Transverse colon (tissue), 4 donors: Measurements from ENCODE around the gene CCL4L2. TPM values are rescaled to one million over a fixed set of nuclear protein-coding genes. Genes with fewer than 3 reads are reported as not detected.
"Not testable (repeated sequence)": the region's sequence is repeated elsewhere in the genome, so short reads cannot be mapped to it uniquely, and the experiment has no call there.

Experiments used
- DNase-seq: peaks from one replicate; pipeline ENCODE4 v3.0.0-alpha.2; 2019
- H3K27ac ChIP-seq, 4 donors: fragments of 200-600 bp; sonication (generic); 2 replicates each; pipeline ENCODE4 v1.5.1; 2016 to 2018; ENCODE audit warnings: inconsistent platforms in 4 of 4
- H3K27me3 ChIP-seq: fragments of 200-600 bp; sonication (generic); 2 replicates; pipeline ENCODE4 v1.5.1; 2017; ENCODE audit warnings: inconsistent platforms
- H3K36me3 ChIP-seq, 4 donors: fragments of 200-600 bp; sonication (generic); 2 replicates each; pipeline ENCODE4 v1.5.1; 2017 to 2019; ENCODE audit warnings: inconsistent platforms in 4 of 4
- H3K4me1 ChIP-seq, 4 donors: fragments of 200-600 bp; sonication (generic); 2 replicates each; pipeline ENCODE4 v1.5.1; 2017 to 2020; ENCODE audit warnings: inconsistent platforms in 4 of 4
- H3K4me3 ChIP-seq, 4 donors: fragments of 200-600 bp; sonication (generic); 1 replicate in 1 of 4; 2 replicates in 3 of 4; pipeline versions ENCODE4 v1.5.1 to v1.6.1; 2017 to 2019; ENCODE audit warnings: inconsistent platforms in 4 of 4
- H3K9me3 ChIP-seq, 2 donors: fragments of 200-600 bp; sonication (generic); 2 replicates each; pipeline ENCODE4 v1.5.1; 2017 to 2019; ENCODE audit warnings: inconsistent platforms in 2 of 2
- EP300 ChIP-seq: sonication (generic); formaldehyde crosslinking; IDR thresholded peaks from one replicate; pipeline ENCODE4 v1.6.1; 2017; ENCODE audit warnings: antibody characterized with exemption, low read depth
- POLR2A ChIP-seq: fragments of 450-650 bp; IDR thresholded peaks from one replicate; pipeline ENCODE4 v1.6.1; 2016; ENCODE audit warnings: antibody characterized with exemption, mild to moderate bottlenecking, moderate library complexity
- POLR2AphosphoS5 ChIP-seq, 3 donors: sonication (generic); formaldehyde crosslinking; IDR thresholded peaks; one replicate each; pipeline ENCODE4 v1.6.1; 2016; ENCODE audit warnings: antibody characterized with exemption in 3 of 3
- WGBS, 2 donors: methylation state at CpG; one replicate each; pipeline ENCODE4 v1.1.5; 2018; ENCODE audit warnings: low coverage in 1 of 2; 5-methylcytosine and 5-hydroxymethylcytosine counted together
- in situ Hi-C, 4 donors: fragments of 200-750 bp; cut with MboI; loops; one replicate each; pipeline versions ENCODE4 v1.15.0 to v1.15.1; 2017; ENCODE audit warnings: low sequenced_read_pairs in 3 of 4, low pct_ligation_motif_present in 1 of 4, low pct_unique_long_range_greater_than_20kb in 1 of 4
- intact Hi-C: fragments of 100-400 bp; cut with DNase I; formaldehyde crosslinking; loops from one replicate; pipeline ENCODE4 v1.15.1; 2023; ENCODE audit warnings: low total_unique reads
- total RNA-seq, 4 donors: library from RNA; depleted of rRNA; stranded (reverse); fragments of >200 nt; gene quantifications; one replicate each; pipeline ENCODE4 v1.1.0, GENCODE V29; 2016
- TF ChIP-seq, protein P1 (sequence below), 5 experiments: fragments of 200-600 bp in 3 of 5; fragments of 450-650 bp in 2 of 5; sonication (generic) in 3 of 5; IDR thresholded peaks; 1 replicate in 2 of 5; 2 replicates in 3 of 5; pipeline ENCODE4 v1.5.1; 2016 to 2017; ENCODE audit warnings: antibody characterized with exemption in 5 of 5, inconsistent platforms in 3 of 5, mild to moderate bottlenecking in 2 of 5, moderate library complexity in 1 of 5

Gene CCL4L2
- total RNA-seq, 4 donors from 2014 or later = 4.0 TPM; not detected in 2

DNA sequence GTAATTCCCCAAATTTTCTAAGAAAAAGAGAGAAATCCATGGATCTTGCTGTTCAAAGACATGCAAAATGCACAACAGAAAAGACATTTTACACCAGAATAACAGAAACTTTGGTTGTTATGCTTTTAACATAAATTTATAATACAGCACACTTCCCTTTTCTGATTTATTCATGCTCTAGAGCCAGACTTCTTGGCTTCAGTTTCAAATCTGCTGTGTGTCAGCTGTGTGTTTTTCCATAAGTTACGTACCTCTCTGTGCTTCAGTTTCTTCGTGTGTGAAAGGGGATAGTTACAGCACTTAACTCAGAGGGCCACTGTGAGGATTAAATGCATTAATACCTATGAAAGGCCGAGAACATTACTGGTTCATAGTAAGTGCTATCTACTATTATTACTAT is 7.5 kb upstream of the CCL4L2 start:
- in situ Hi-C loops (no loop called here), intact Hi-C loops (no loop called here)
- Histone ChIP-seq H3K36me3 (no peaks in the 10 kb centered on the region), H3K27ac (peak overlapping the region in 1 of 4 donors; percentile 9), H3K4me3 (no peak overlapping the region), H3K4me1 (no peaks in the 10 kb centered on the region), H3K9me3 (no peaks in the 10 kb centered on the region), H3K27me3 (peaks cover 6% of the 10 kb centered on the region)
- 82 to 90% methylated on average over 3 of the region's 3 CpGs for WGBS, 2 donors
- no peak for TF ChIP-seq POLR2A
- TF ChIP-seq, protein P1, sequence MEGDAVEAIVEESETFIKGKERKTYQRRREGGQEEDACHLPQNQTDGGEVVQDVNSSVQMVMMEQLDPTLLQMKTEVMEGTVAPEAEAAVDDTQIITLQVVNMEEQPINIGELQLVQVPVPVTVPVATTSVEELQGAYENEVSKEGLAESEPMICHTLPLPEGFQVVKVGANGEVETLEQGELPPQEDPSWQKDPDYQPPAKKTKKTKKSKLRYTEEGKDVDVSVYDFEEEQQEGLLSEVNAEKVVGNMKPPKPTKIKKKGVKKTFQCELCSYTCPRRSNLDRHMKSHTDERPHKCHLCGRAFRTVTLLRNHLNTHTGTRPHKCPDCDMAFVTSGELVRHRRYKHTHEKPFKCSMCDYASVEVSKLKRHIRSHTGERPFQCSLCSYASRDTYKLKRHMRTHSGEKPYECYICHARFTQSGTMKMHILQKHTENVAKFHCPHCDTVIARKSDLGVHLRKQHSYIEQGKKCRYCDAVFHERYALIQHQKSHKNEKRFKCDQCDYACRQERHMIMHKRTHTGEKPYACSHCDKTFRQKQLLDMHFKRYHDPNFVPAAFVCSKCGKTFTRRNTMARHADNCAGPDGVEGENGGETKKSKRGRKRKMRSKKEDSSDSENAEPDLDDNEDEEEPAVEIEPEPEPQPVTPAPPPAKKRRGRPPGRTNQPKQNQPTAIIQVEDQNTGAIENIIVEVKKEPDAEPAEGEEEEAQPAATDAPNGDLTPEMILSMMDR (IDR thresholded peaks at IDR 0.05) = no peak
- no peak for TF ChIP-seq EP300
- TF ChIP-seq POLR2AphosphoS5 (IDR thresholded peaks at IDR 0.05) = no peak
- DNase-seq = no peak

DNA sequence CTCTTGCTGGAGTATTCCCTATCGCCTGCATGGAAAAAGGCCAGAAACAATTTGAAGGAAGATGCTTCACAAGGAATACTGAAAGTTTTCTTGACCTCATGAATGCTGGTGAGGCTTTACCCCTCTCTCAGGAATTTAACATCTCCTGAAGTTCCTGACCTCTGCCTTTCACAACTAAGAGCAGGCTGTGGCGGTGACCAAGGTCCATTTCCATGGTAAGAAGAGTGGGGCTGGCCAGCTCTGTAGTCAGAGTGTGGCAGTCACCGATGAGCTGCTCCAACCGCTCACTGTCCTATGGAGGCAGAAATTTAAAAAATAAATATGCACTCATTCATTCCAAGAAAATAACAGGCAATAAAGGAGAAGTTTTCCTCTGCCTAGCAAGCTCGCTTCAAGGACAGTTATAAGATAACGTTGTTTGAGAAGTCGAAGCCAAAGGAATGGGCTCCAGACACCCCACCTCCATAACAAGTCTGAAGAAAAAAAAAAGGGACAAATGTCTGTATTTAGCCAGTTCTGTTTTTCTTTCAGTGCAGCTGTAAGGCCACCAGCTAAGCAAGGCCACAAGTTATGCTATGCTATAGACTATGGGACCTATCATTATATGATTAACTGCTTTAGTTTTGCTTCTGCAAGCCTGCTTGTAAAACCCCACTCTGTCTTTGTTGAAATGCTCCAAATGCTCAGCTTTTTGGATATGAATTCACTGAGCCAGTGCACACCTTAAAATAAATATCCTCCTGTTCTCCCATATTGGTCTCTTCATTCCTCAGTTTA is 6.0 kb upstream of the CCL4L2 start:
- DNase-seq = no peak
- in situ Hi-C loops = no loop called here
- 78 to 85% methylated on average over 7 of the region's 7 CpGs for WGBS, 2 donors
- H3K27ac ChIP-seq = no peak overlapping the region
- no peaks in the 10 kb centered on the region for H3K27me3 ChIP-seq
- intact Hi-C loops = no loop called here
- no peaks in the 10 kb centered on the region for H3K4me1 ChIP-seq
- H3K4me3 ChIP-seq = no peak overlapping the region
- H3K9me3 ChIP-seq = no peaks in the 10 kb centered on the region
- no peaks in the 10 kb centered on the region for H3K36me3 ChIP-seq
- TF ChIP-seq POLR2AphosphoS5 (IDR thresholded peaks at IDR 0.05) (no peak), EP300 (no peak), POLR2A (no peak)
- TF ChIP-seq, protein P1 (IDR thresholded peaks at IDR 0.05) = no peak

DNA sequence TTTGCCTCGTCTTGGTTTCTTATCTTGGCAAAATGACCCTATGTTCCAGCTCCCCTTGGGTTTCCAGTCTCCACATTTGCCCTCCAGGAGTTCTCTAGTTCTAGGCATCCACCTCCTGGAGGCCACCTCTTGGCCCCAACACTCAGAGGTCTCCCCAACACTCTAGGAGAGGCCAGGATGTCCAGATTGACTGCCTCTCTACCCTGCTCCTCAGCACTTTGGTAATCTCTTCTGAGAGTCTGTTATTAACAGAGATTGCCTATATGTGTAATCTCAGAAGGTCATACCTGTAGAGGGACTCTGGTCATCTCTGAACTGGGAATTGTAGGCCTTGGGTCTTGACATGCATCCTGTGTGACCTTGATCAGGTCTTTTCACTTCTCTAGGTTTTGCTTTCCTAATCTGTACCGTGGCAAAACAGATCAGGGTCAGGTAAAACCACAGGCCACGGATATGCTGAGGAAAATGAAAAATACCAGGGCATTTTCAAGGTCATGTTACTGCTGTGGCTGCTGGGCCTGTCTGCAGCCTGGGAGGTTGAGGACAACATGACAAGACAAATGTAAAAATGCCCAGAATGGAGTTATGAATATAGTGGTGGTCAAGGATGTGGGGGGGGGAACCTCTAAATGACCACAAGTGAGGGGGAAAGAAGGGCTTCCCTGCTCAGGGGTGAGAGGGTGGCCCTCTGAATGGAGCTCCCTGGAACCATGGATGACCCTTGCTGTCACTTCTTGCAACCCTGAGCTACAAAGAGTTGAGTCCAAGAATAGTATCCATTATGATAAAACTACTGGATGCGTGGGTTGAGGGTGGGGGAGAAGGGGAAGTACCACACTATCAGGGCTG is 5.0 kb upstream of the CCL4L2 start:
- no peaks in the 10 kb centered on the region for H3K27me3 ChIP-seq
- WGBS, 2 donors = 63 to 80% methylated on average over 1 to 4 of the region's 4 CpGs
- no peaks in the 10 kb centered on the region for H3K36me3 ChIP-seq
- intact Hi-C loops = no loop called here
- no peaks in the 10 kb centered on the region for H3K4me1 ChIP-seq
- no peak for DNase-seq
- no peak overlapping the region for H3K27ac ChIP-seq
- H3K4me3 ChIP-seq = no peak overlapping the region
- in situ Hi-C loops = no loop called here
- TF ChIP-seq, protein P1 (IDR thresholded peaks at IDR 0.05) = no peak
- TF ChIP-seq POLR2A (no peak), EP300 (no peak), POLR2AphosphoS5 (IDR thresholded peaks at IDR 0.05) (no peak)
- H3K9me3 ChIP-seq = no peaks in the 10 kb centered on the region

DNA sequence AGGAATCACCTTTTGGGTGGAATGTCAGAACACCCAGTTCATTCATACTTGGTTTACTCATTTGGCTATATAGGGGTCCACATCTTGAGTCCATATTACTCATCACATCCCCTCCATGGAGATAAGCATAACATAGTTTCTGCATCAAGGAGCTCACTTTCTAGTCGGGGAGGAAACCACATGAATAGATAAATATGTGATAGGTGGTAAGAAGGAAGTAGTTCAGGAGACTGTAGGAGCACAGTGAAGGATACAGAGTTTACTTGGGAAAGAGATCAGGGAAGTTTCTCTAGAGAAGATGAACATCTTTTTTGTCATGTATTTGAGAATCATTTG is 4.4 kb upstream of the CCL4L2 start:
- H3K36me3 ChIP-seq, H3K4me1 ChIP-seq, H3K27me3 ChIP-seq, intact Hi-C loops, H3K9me3 ChIP-seq, in situ Hi-C loops, H3K27ac ChIP-seq, DNase-seq, H3K4me3 ChIP-seq: not testable (repeated sequence)
- 42% methylated on average over 1 of the region's 1 CpG; no CpG with 5 or more reads in 1 of the 2 donors for WGBS, 2 donors

DNA sequence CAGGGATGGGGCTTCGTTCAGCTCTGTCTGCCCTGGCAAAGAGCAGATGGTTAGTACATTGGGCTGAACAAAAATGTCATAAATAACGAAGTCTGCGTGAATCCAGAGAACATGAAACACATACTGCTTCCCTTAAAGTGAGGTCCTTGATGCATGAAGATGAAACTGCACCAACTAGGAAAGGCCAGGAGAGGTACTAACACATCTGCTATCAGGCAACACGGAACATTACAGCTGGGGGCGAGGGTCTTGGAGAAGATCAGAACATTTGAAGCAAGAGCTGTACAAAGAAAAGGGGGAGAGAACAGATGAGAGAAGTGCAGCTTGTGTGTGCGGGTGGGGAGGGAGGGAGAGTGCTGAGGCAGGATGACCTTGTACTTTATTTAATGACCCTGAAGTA is 3.5 kb upstream of the CCL4L2 start:
- 60 to 76% methylated on average over 5 to 6 of the region's 6 CpGs for WGBS, 2 donors
- intact Hi-C loops, in situ Hi-C loops: not testable (repeated sequence)

More for the DNA sequence above, 3.5 kb upstream of the CCL4L2 start:
- H3K9me3 ChIP-seq, H3K36me3 ChIP-seq, H3K27ac ChIP-seq, H3K4me3 ChIP-seq, DNase-seq, H3K4me1 ChIP-seq, H3K27me3 ChIP-seq: not testable (repeated sequence)
